ENCODE data around the gene CDV3.
"Not testable (repeated sequence)": the region's sequence is repeated elsewhere in the genome, so short reads cannot be mapped to it uniquely, and the experiment has no call there.

CDV3 gene

GRCh38 chr3:133573629-133574194 lies at the start of gene CDV3:
Gene CDV3, plus strand, starts transcription at chr3:133573686. Its CDS starts 359 bp downstream, at chr3:133574045.
- TF ChIP-seq CTCF (IDR thresholded peaks at IDR 0.05; ENCODE audit: poor library complexity, severe bottlenecking): no peak
- peak within 1 kb of the TSS; percentile 95 for H3K27ac ChIP-seq (ENCODE audit: poor library complexity, severe bottlenecking)
- no peaks in the 10 kb centered on the region for H3K27me3 ChIP-seq (ENCODE audit: insufficient read depth, poor library complexity, severe bottlenecking)
- peak within 1 kb of the TSS; percentile 96 for H3K4me3 ChIP-seq (ENCODE audit: severe bottlenecking)
- peaks cover 47% of the 10 kb centered on the region for H3K4me1 ChIP-seq (ENCODE audit: insufficient read depth, poor library complexity, severe bottlenecking)
- ATAC-seq (ENCODE audit: low read depth): peak; percentile 1; the same call in 1 of the 3 replicates
- DNase-seq (ENCODE audit: low spot score): no peak
- no peaks in the 10 kb centered on the region for H3K9me3 ChIP-seq (ENCODE audit: severe bottlenecking)
- peaks cover 44% of the 10 kb centered on the region for H3K36me3 ChIP-seq (ENCODE audit: low read depth)

- H3K4me1 ChIP-seq (ENCODE audit: insufficient read depth, poor library complexity, severe bottlenecking); H3K4me3 ChIP-seq (ENCODE audit: severe bottlenecking); DNase-seq (ENCODE audit: low spot score); H3K27ac ChIP-seq (ENCODE audit: poor library complexity, severe bottlenecking); H3K36me3 ChIP-seq (ENCODE audit: low read depth); H3K9me3 ChIP-seq (ENCODE audit: severe bottlenecking); ATAC-seq (ENCODE audit: low read depth); H3K27me3 ChIP-seq (ENCODE audit: insufficient read depth, poor library complexity, severe bottlenecking): not testable (repeated sequence)
Observed at GRCh38 chr3:133523758-133524157, 49.7 kb upstream of the CDV3 start.

GRCh38 chr3:133525435-133525834 lies 48.1 kb upstream of the CDV3 start:
- ATAC-seq (ENCODE audit: low read depth): no peak
- Histone ChIP-seq H3K36me3 (ENCODE audit: low read depth) (no peaks in the 10 kb centered on the region), H3K27me3 (ENCODE audit: insufficient read depth, poor library complexity, severe bottlenecking) (no peaks in the 10 kb centered on the region), H3K9me3 (ENCODE audit: severe bottlenecking) (no peaks in the 10 kb centered on the region), H3K4me1 (ENCODE audit: insufficient read depth, poor library complexity, severe bottlenecking) (no peaks in the 10 kb centered on the region), H3K4me3 (ENCODE audit: severe bottlenecking) (no peak overlapping the region), H3K27ac (ENCODE audit: poor library complexity, severe bottlenecking) (no peak overlapping the region)
- no peak for DNase-seq (ENCODE audit: low spot score)
- TF ChIP-seq CTCF (IDR thresholded peaks at IDR 0.05; ENCODE audit: poor library complexity, severe bottlenecking): no peak

- ATAC-seq (ENCODE audit: low read depth) (0 out of 3 replicates have a peak, but pooled peaks have one; percentile 40), DNase-seq (ENCODE audit: low spot score) (no peak)
- Histone ChIP-seq H3K27ac (ENCODE audit: poor library complexity, severe bottlenecking) (no peak overlapping the region), H3K4me1 (ENCODE audit: insufficient read depth, poor library complexity, severe bottlenecking) (no peaks in the 10 kb centered on the region), H3K27me3 (ENCODE audit: insufficient read depth, poor library complexity, severe bottlenecking) (no peaks in the 10 kb centered on the region), H3K4me3 (ENCODE audit: severe bottlenecking) (no peak overlapping the region), H3K9me3 (ENCODE audit: severe bottlenecking) (no peaks in the 10 kb centered on the region), H3K36me3 (ENCODE audit: low read depth) (no peaks in the 10 kb centered on the region)
- no peak for TF ChIP-seq CTCF (IDR thresholded peaks at IDR 0.05; ENCODE audit: poor library complexity, severe bottlenecking)
Observed at GRCh38 chr3:133527081-133527715, 46.3 kb upstream of the CDV3 start.

- Histone ChIP-seq H3K4me1 (ENCODE audit: insufficient read depth, poor library complexity, severe bottlenecking) (no peaks in the 10 kb centered on the region), H3K4me3 (ENCODE audit: severe bottlenecking) (no peak overlapping the region), H3K27me3 (ENCODE audit: insufficient read depth, poor library complexity, severe bottlenecking) (no peaks in the 10 kb centered on the region), H3K9me3 (ENCODE audit: severe bottlenecking) (no peaks in the 10 kb centered on the region), H3K36me3 (ENCODE audit: low read depth) (no peaks in the 10 kb centered on the region), H3K27ac (ENCODE audit: poor library complexity, severe bottlenecking) (no peak overlapping the region)
- TF ChIP-seq CTCF (IDR thresholded peaks at IDR 0.05; ENCODE audit: poor library complexity, severe bottlenecking): no peak
- ATAC-seq (ENCODE audit: low read depth) (no peak), DNase-seq (ENCODE audit: low spot score) (no peak)
Observed at GRCh38 chr3:133529809-133530208, 43.7 kb upstream of the CDV3 start.

Data from RWPE2 (cell line).